GM15510 (cell line): ENCODE results near the gene FRMD4B.

Experiments used
- POLR2A ChIP-seq: IDR thresholded peaks from 3 replicates; pipeline ENCODE4 v1.6.1; 2011; ENCODE audit warnings: borderline replicate concordance; ENCODE audit not compliant: insufficient read length; ENCODE audit errors: extremely low read depth

The FRMD4B gene

GRCh38 chr3:69386556-69387385 is 883 bp upstream of the FRMD4B start:
- no peak for TF ChIP-seq POLR2A

- TF ChIP-seq POLR2A, result no peak
Measured at GRCh38 chr3:69385123-69385722, 665 bp downstream of the FRMD4B start.

- no peak for TF ChIP-seq POLR2A
Measured at GRCh38 chr3:69384326-69384725, 1.6 kb downstream of the FRMD4B start.

GRCh38 chr3:69379661-69380060 is 6.2 kb downstream of the FRMD4B start:
- TF ChIP-seq POLR2A, result no peak

- TF ChIP-seq POLR2A, result no peak
Measured at GRCh38 chr3:69378112-69378802, 7.6 kb downstream of the FRMD4B start.

GRCh38 chr3:69377262-69377661 is 8.6 kb downstream of the FRMD4B start:
- TF ChIP-seq POLR2A, result no peak

- no peak for TF ChIP-seq POLR2A
Measured at GRCh38 chr3:69376731-69377130, 9.2 kb downstream of the FRMD4B start.

- no peak for TF ChIP-seq POLR2A
Measured at GRCh38 chr3:69371816-69372215, 14.1 kb downstream of the FRMD4B start.

GRCh38 chr3:69370901-69371301 is 15.0 kb downstream of the FRMD4B start:
- TF ChIP-seq POLR2A, result no peak

GRCh38 chr3:69370156-69370883 is 15.6 kb downstream of the FRMD4B start:
- TF ChIP-seq POLR2A, result no peak

- TF ChIP-seq POLR2A, result no peak
Measured at GRCh38 chr3:69368129-69368741, 17.7 kb downstream of the FRMD4B start.

- TF ChIP-seq POLR2A, result no peak
Measured at GRCh38 chr3:69367586-69367985, 18.3 kb downstream of the FRMD4B start.

GRCh38 chr3:69364354-69364753 is 21.5 kb downstream of the FRMD4B start:
- no peak for TF ChIP-seq POLR2A

GRCh38 chr3:69360690-69361089 is 25.2 kb downstream of the FRMD4B start:
- no peak for TF ChIP-seq POLR2A
